ENCODE results near the gene ATAD3C.
A peak's percentile ranks its signal among the peaks of the same experiment; 100 is the strongest.
"Not testable (repeated sequence)": the region's sequence is repeated elsewhere in the genome, so short reads cannot be mapped to it uniquely, and the experiment has no call there.

The ATAD3C gene

DNA sequence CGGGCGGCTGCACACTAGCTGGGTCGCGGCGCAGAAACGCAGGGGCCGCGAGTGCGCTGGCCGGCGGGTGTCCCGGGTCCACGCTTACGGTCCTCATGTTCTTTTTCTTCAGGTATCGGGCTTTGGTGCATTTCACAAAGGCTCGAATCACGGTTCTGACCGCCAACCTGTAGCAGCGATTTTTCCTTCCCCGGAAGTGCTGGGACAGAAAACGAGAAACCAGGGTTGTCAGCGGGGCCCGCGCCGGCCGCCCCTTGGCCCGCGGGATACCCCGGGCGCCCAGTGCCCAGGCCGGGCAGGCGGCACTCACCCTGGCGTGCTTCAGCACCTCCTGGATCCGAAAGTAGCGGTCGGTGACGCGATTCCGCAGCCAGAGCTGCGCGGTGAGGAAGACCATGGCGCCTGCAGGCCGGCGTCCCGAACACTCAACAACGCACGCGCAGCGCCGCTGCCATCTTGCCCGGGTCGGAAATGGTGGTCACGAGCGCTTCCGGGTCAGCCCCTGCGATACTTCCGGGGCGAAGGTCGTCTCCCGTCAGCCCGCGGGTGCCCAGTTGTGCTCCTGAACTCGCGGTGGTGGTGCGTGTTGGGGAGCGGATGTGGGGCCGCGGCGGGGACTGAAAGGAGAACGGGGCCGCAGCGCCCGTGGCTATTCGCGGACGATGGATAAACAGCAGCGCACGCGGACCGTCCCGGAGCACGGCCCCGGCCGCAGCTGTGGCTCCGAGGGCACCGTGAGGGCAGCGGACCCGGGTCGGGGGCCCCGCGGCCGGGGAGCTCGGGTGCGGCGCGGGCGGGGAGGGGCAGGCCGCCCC lies 42.5 kb upstream of the ATAD3C start, which contains the start of gene MRPL20:
Gene MRPL20, minus strand, starts transcription at position 473 of the 815 bp plus-strand sequence. Its CDS starts 76 bp downstream, at position 397.
- Histone ChIP-seq H3K27me3 (ENCODE audit: control insufficient read depth in 2 of 2, insufficient read depth in 2 of 2, low read length in 2 of 2) (no peaks in the 10 kb centered on the region), H3K4me3 (ENCODE audit: low read length in 2 of 2) (peak within 1 kb of the TSS; percentile 91 to 94), H3K36me3 (ENCODE audit: control insufficient read depth in 2 of 2, insufficient read depth in 2 of 2, low read length in 2 of 2) (peaks cover 14 to 27% of the 10 kb centered on the region in 2 donors)

DNA sequence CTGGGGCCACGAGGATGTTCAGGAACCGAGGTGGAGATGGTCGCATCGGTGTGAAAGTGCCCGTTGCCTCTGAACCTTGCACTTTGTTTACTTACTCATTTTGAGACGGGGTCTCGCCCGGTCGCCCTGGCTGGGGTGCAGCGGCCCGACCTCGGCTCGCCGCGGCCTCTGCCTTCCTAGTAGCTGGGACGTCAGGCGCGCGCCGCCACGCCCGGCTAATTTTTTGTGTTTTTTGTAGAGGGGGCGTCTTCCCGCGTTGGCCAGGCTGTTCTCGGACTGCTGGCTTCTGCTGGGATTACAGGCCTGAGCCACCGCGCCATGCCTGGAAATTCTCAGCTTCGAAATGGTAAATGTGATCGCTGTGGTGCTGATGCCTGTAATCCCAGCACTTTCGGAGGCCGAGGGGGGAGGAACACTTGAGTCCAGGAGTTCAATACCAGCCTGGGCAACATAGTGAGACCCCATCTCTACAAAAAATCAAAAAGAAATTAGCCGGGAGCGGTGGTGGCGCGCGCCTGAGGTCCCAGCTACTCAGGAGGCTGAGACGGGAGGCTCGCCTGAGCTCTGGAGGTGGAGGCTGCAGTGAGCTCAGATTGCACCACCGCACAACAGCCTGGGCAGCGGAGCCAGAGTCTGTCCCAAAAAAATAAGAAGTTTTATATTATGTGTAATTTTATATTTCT lies 41.7 kb upstream of the ATAD3C start:
- H3K4me1 ChIP-seq (ENCODE audit: control insufficient read depth in 2 of 2, insufficient read depth in 2 of 2, low read length in 2 of 2), result peaks cover 13 to 18% of the 10 kb centered on the region in 2 donors
- H3K27ac ChIP-seq (ENCODE audit: low read depth in 2 of 2, low read length in 2 of 2), result peak overlapping the region; percentile 67 to 83
- H3K9me3 ChIP-seq (ENCODE audit: control insufficient read depth in 2 of 2, low read length in 2 of 2), result no peaks in the 10 kb centered on the region
- no peaks in the 10 kb centered on the region for H3K27me3 ChIP-seq (ENCODE audit: control insufficient read depth in 2 of 2, insufficient read depth in 2 of 2, low read length in 2 of 2)
- H3K4me3 ChIP-seq (ENCODE audit: low read length in 2 of 2), result peak overlapping the region; percentile 91 to 94
- H3K36me3 ChIP-seq (ENCODE audit: control insufficient read depth in 2 of 2, insufficient read depth in 2 of 2, low read length in 2 of 2), result peaks cover 10 to 22% of the 10 kb centered on the region in 2 donors
- H3K9ac ChIP-seq (ENCODE audit: low read depth in 1 of 2, low read length in 2 of 2), result peak overlapping the region; percentile 79 to 90

More for the DNA sequence above, 42.5 kb upstream of the ATAD3C start, which contains the start of gene MRPL20:
- Histone ChIP-seq H3K27ac (ENCODE audit: low read depth in 2 of 2, low read length in 2 of 2) (peak within 1 kb of the TSS; percentile 67 to 83), H3K4me1 (ENCODE audit: control insufficient read depth in 2 of 2, insufficient read depth in 2 of 2, low read length in 2 of 2) (peaks cover 13 to 18% of the 10 kb centered on the region in 2 donors), H3K9ac (ENCODE audit: low read depth in 1 of 2, low read length in 2 of 2) (peak within 1 kb of the TSS; percentile 79 to 90), H3K9me3 (ENCODE audit: control insufficient read depth in 2 of 2, low read length in 2 of 2) (no peaks in the 10 kb centered on the region)

DNA sequence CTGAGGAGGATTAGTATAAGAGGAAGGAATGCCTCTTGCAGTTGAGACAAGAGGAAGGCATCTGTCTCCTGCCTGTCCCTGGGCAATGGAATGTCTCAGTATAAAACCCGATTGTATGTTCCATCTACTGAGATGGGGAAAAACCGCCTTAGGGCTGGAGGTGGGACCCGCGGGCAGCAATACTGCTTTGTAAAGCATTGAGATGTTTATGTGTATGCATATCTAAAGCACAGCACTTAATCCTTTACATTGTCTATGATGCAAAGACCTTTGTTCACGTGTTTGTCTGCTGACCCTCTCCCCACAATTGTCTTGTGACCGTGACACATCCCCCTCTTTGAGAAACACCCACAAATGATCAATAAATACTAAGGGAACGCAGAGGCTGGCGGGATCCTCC lies 39.3 kb upstream of the ATAD3C start:
- H3K36me3 ChIP-seq (ENCODE audit: control insufficient read depth in 2 of 2, insufficient read depth in 2 of 2, low read length in 2 of 2); H3K27ac ChIP-seq (ENCODE audit: low read depth in 2 of 2, low read length in 2 of 2); H3K4me3 ChIP-seq (ENCODE audit: low read length in 2 of 2); H3K9ac ChIP-seq (ENCODE audit: low read depth in 1 of 2, low read length in 2 of 2); H3K27me3 ChIP-seq (ENCODE audit: control insufficient read depth in 2 of 2, insufficient read depth in 2 of 2, low read length in 2 of 2); H3K9me3 ChIP-seq (ENCODE audit: control insufficient read depth in 2 of 2, low read length in 2 of 2): not testable (repeated sequence)
- peaks cover 13 to 18% of the 10 kb centered on the region in 2 donors for H3K4me1 ChIP-seq (ENCODE audit: control insufficient read depth in 2 of 2, insufficient read depth in 2 of 2, low read length in 2 of 2)

DNA sequence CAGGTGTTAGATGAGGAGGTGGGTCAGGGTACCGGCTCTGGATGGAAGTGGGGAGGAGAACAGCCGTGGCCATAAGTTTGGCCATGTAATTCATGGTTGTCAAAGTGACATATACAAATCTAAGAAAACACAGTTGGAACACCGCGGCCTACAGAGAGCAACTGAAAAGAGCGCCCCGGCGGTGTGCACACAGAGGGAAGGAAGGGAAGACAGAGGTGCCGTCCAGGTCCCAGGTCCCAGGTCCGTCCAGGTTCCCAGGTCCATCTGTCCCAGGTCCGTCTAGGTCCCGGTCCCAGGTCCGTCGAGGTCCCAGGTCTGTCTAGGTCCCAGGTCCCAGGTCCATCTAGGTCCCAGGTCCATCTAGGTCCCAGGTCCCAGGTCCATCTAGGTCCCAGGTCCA lies 37.9 kb upstream of the ATAD3C start:
- Histone ChIP-seq H3K9ac (ENCODE audit: low read depth in 1 of 2, low read length in 2 of 2) (no peak overlapping the region), H3K4me3 (ENCODE audit: low read length in 2 of 2) (no peak overlapping the region), H3K27me3 (ENCODE audit: control insufficient read depth in 2 of 2, insufficient read depth in 2 of 2, low read length in 2 of 2) (no peaks in the 10 kb centered on the region), H3K36me3 (ENCODE audit: control insufficient read depth in 2 of 2, insufficient read depth in 2 of 2, low read length in 2 of 2) (no peaks in the 10 kb centered on the region), H3K4me1 (ENCODE audit: control insufficient read depth in 2 of 2, insufficient read depth in 2 of 2, low read length in 2 of 2) (peaks cover 5 to 10% of the 10 kb centered on the region in 2 donors), H3K27ac (ENCODE audit: low read depth in 2 of 2, low read length in 2 of 2) (no peak overlapping the region), H3K9me3 (ENCODE audit: control insufficient read depth in 2 of 2, low read length in 2 of 2) (no peaks in the 10 kb centered on the region)

DNA sequence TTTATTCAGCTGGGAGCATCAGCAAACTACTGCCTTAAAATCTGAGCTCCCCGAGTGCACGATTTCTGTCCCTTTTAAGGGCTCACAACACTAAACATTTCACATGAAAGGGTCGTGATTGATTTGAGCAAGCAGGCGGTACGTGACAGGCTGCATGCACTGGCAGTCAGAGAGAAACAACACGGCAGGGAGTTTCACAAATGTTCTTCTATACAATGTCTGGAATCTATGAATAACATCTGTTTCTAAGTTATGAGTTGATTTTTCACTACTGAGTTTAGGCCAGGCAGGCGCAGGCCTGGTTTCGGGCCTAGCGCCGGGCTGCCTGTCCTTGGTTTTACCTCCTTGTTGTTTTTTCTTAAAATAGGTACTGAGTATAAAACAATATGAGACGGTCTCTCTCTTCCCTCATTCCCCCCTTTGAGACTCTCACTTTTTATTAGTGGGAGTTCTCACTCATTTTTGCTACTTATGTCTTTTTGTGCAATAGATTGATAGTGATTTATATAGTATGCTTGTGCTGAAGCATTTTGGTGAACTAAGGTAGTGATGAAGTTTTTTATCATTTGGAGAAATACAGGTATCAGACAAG lies 37.1 kb upstream of the ATAD3C start:
- H3K27me3 ChIP-seq (ENCODE audit: control insufficient read depth in 2 of 2, insufficient read depth in 2 of 2, low read length in 2 of 2); H3K36me3 ChIP-seq (ENCODE audit: control insufficient read depth in 2 of 2, insufficient read depth in 2 of 2, low read length in 2 of 2); H3K4me1 ChIP-seq (ENCODE audit: control insufficient read depth in 2 of 2, insufficient read depth in 2 of 2, low read length in 2 of 2); H3K27ac ChIP-seq (ENCODE audit: low read depth in 2 of 2, low read length in 2 of 2); H3K9me3 ChIP-seq (ENCODE audit: control insufficient read depth in 2 of 2, low read length in 2 of 2); H3K4me3 ChIP-seq (ENCODE audit: low read length in 2 of 2); H3K9ac ChIP-seq (ENCODE audit: low read depth in 1 of 2, low read length in 2 of 2): not testable (repeated sequence)

DNA sequence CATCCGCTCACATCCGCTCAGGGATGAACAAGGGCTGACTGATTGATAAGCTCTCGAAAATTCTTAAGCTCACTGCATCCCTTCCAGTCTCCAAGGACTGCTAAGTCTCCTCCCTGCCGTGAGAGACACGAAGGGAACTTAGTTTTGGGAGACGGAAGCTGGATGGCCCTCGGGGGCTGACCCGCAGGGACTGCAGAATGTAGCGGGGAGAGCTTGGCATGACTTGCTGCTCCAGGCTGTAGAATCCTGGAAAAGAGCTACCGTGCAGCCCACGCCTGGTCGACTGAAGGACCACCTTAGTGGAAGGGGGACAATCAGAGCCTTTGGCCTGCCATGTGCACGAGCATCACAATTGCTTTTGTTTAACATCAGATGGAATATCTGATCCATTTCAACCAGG lies 33.7 kb upstream of the ATAD3C start:
- H3K4me1 ChIP-seq (ENCODE audit: control insufficient read depth in 2 of 2, insufficient read depth in 2 of 2, low read length in 2 of 2), result peaks cover 0 to 3% of the 10 kb centered on the region in 2 donors
- H3K36me3 ChIP-seq (ENCODE audit: control insufficient read depth in 2 of 2, insufficient read depth in 2 of 2, low read length in 2 of 2), result no peaks in the 10 kb centered on the region
- H3K27me3 ChIP-seq (ENCODE audit: control insufficient read depth in 2 of 2, insufficient read depth in 2 of 2, low read length in 2 of 2), result peaks cover 0 to 1% of the 10 kb centered on the region in 2 donors
- H3K9me3 ChIP-seq (ENCODE audit: control insufficient read depth in 2 of 2, low read length in 2 of 2), result no peaks in the 10 kb centered on the region
- H3K9ac ChIP-seq (ENCODE audit: low read depth in 1 of 2, low read length in 2 of 2), result no peak overlapping the region
- no peak overlapping the region for H3K4me3 ChIP-seq (ENCODE audit: low read length in 2 of 2)
- H3K27ac ChIP-seq (ENCODE audit: low read depth in 2 of 2, low read length in 2 of 2), result no peak overlapping the region

DNA sequence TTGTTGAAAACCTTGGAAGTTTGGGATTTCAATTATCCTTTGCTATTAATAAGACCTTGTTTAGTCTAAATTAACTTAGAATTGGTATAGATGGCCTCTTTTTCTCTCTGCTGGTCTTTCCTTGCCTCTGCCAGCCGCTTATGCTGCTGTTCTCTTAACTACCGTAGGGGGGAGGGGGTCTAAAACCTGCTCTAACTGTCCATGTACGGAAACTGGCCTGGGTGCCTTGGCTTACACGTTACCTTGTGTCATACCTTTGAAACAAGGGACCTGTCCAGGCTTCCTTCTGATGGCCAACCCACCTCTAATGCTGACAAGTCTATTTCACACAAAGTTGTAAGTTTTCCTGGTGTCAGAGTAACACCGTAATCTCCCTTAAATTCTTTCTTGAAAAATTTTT lies 32.1 kb upstream of the ATAD3C start:
- not testable (repeated sequence) for H3K27ac ChIP-seq (ENCODE audit: low read depth in 2 of 2, low read length in 2 of 2); H3K27me3 ChIP-seq (ENCODE audit: control insufficient read depth in 2 of 2, insufficient read depth in 2 of 2, low read length in 2 of 2); H3K9me3 ChIP-seq (ENCODE audit: control insufficient read depth in 2 of 2, low read length in 2 of 2); H3K4me3 ChIP-seq (ENCODE audit: low read length in 2 of 2); H3K4me1 ChIP-seq (ENCODE audit: control insufficient read depth in 2 of 2, insufficient read depth in 2 of 2, low read length in 2 of 2); H3K9ac ChIP-seq (ENCODE audit: low read depth in 1 of 2, low read length in 2 of 2); H3K36me3 ChIP-seq (ENCODE audit: control insufficient read depth in 2 of 2, insufficient read depth in 2 of 2, low read length in 2 of 2)

DNA sequence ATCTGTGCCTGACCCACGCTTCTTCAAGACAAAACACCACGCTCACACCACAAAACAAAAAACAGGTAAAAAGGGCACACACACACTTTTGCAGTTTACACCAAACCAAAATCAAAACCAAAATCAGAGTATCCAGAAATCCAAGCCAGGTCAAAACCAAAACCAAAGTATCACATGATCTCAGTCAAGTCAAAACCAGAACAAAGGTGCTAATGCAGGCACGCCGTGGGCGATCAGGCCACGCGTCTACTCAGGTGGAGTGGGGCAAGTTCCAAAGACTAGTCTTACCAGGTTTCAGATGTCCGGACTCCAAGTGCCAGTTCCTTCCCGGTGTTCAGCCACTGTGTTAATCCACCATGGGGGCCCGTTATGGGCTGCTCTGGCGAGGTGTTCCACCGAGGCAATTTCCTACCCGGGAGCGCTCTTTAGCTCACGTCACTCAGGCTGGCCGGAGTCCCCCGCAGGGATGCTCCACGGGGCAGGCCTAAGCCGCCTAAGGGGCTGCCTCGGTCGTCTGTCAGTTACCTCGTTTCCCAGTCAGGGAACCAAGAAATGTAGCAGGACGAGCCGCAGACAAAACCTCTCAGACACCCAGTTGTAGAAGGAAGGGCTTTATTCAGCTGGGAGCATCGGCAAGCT lies 31.5 kb upstream of the ATAD3C start:
- not testable (repeated sequence) for H3K9ac ChIP-seq (ENCODE audit: low read depth in 1 of 2, low read length in 2 of 2)

DNA sequence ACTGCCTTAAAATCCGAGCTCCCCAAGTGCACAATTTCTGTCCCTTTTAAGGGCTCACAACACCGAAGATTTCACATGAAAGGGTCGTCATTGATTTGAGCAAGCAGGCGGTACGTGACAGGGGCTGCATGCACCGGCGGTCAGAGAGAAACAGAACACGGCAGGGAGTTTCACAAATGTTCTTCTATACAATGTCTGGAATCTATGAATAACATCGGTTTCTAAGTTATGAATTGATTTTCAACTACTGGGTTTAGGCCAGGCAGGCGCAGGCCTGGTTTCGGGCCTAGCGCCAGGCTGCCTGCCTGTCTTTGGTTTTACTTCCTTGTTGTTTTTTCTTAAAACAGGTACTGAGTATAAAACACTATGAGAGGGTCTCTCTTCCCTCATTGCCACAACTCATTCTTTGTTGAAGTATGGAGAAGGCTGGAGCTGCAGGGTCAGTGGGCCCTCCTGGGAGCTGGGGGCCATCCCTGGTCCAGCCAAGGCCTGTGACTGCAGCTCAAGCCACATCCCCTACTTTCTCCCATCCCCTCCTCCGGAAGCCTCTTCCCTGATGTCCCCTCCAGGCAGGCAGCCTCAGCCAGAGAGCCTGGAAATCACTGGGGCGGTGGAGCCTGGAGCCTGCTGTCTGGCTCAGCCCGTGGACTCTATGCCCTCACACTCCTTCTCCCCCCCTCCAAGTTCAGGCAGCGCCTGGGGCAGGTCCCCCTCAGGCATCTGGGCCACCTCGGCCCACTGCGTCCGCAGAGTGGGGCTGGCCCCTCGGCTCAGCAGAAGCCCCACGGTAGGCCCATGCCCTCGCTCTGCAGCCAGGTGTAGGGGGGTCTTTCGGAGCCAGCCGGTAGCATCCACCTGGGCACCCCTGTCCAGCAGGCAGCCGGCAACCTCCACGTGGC lies 30.8 kb upstream of the ATAD3C start:
- Histone ChIP-seq H3K4me1 (ENCODE audit: control insufficient read depth in 2 of 2, insufficient read depth in 2 of 2, low read length in 2 of 2) (peaks cover 0 to 3% of the 10 kb centered on the region in 2 donors), H3K9ac (ENCODE audit: low read depth in 1 of 2, low read length in 2 of 2) (no peak overlapping the region), H3K9me3 (ENCODE audit: control insufficient read depth in 2 of 2, low read length in 2 of 2) (no peaks in the 10 kb centered on the region), H3K27ac (ENCODE audit: low read depth in 2 of 2, low read length in 2 of 2) (no peak overlapping the region), H3K27me3 (ENCODE audit: control insufficient read depth in 2 of 2, insufficient read depth in 2 of 2, low read length in 2 of 2) (peaks cover 0 to 3% of the 10 kb centered on the region in 2 donors), H3K4me3 (ENCODE audit: low read length in 2 of 2) (no peak overlapping the region), H3K36me3 (ENCODE audit: control insufficient read depth in 2 of 2, insufficient read depth in 2 of 2, low read length in 2 of 2) (no peaks in the 10 kb centered on the region)

More for the DNA sequence above, 31.5 kb upstream of the ATAD3C start:
- not testable (repeated sequence) for H3K4me3 ChIP-seq (ENCODE audit: low read length in 2 of 2); H3K9me3 ChIP-seq (ENCODE audit: control insufficient read depth in 2 of 2, low read length in 2 of 2); H3K36me3 ChIP-seq (ENCODE audit: control insufficient read depth in 2 of 2, insufficient read depth in 2 of 2, low read length in 2 of 2); H3K27me3 ChIP-seq (ENCODE audit: control insufficient read depth in 2 of 2, insufficient read depth in 2 of 2, low read length in 2 of 2); H3K27ac ChIP-seq (ENCODE audit: low read depth in 2 of 2, low read length in 2 of 2); H3K4me1 ChIP-seq (ENCODE audit: control insufficient read depth in 2 of 2, insufficient read depth in 2 of 2, low read length in 2 of 2)
